WI38 (cell line): ENCODE results near the gene GALP.
"Not testable (repeated sequence)": the region's sequence is repeated elsewhere in the genome, so short reads cannot be mapped to it uniquely, and the experiment has no call there.

Experiments used
- H3K4me3 ChIP-seq: 2 replicates; pipeline ENCODE4 v1.5.1; 2011; ENCODE audit warnings: low read depth, mild to moderate bottlenecking, control low read depth, low read length
- TF ChIP-seq, protein P1 (sequence below): IDR thresholded peaks from 2 replicates; pipeline ENCODE4 v1.5.1; 2012; ENCODE audit warnings: low read depth, mild to moderate bottlenecking, control low read depth, low read length

GALP gene

GRCh38 chr19:56191711-56192110 is 15.9 kb downstream of the GALP start:
- TF ChIP-seq, protein P1, sequence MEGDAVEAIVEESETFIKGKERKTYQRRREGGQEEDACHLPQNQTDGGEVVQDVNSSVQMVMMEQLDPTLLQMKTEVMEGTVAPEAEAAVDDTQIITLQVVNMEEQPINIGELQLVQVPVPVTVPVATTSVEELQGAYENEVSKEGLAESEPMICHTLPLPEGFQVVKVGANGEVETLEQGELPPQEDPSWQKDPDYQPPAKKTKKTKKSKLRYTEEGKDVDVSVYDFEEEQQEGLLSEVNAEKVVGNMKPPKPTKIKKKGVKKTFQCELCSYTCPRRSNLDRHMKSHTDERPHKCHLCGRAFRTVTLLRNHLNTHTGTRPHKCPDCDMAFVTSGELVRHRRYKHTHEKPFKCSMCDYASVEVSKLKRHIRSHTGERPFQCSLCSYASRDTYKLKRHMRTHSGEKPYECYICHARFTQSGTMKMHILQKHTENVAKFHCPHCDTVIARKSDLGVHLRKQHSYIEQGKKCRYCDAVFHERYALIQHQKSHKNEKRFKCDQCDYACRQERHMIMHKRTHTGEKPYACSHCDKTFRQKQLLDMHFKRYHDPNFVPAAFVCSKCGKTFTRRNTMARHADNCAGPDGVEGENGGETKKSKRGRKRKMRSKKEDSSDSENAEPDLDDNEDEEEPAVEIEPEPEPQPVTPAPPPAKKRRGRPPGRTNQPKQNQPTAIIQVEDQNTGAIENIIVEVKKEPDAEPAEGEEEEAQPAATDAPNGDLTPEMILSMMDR = no peak

GRCh38 chr19:56193981-56194640 is 18.3 kb downstream of the GALP start:
- TF ChIP-seq, protein P1 = no peak
- H3K4me3 ChIP-seq = no peak overlapping the region

More at GRCh38 chr19:56191711-56192110, 15.9 kb downstream of the GALP start:
- no peak overlapping the region for H3K4me3 ChIP-seq

- not testable (repeated sequence) for H3K4me3 ChIP-seq
Observed at GRCh38 chr19:56197646-56198045, 21.8 kb downstream of the GALP start, which contains the start of gene ZSCAN5B. ZSCAN5B (minus strand) TSS chr19:56197783; CDS start chr19:56193052, 4,731 bp downstream.

- TF ChIP-seq, protein P1 = no peak
- H3K4me3 ChIP-seq = no peak overlapping the region
Observed at GRCh38 chr19:56199687-56200086, 23.9 kb downstream of the GALP start.

DNA sequence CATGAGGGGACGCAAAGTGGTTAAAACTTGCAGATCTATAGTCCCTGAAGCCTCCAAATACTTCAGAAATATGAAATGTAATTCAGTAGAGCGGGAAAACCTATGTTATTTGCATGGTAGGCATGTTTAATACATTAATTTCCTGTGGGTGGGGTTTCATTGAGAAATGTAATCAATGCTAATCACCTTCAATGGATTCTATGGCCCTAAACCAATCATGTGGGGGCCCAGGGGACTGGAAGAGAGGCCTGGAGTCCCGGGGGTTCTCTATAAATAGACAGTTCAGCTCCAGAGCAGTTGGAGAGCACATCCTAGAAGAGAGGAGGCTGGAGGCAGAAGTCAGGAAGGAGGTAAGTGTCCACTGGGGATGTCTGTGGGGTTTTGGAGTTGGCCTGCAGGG is 26.2 kb downstream of the GALP start, which contains the start of gene ZSCAN5C:
TSS of gene ZSCAN5C (plus strand) at position 301 of the 400 bp plus-strand sequence. CDS start 3,641 bp downstream, outside the sequence.
- no peak within 1 kb of the TSS for H3K4me3 ChIP-seq
- TF ChIP-seq, protein P1 = no peak

DNA sequence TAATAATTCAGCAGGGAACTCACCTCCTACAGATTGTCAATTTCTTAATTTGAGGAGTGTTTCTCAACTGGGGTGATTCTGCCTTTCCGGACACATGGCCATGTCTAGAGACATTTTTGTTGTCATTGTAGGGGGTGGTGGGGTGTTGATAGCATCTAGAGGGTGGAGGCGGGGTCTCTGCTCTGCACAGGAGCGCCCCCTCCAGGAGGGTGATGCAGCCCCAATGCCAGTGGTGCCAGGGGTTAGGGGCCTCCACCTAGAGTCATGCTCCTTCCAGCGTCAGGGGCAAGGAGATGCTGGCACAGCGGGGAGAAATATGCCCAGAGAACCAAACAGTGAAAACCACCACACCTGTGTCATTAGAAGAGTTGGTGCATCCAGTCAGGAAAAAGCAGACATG is 31.8 kb downstream of the GALP start:
- not testable (repeated sequence) for H3K4me3 ChIP-seq

- TF ChIP-seq, protein P1 = no peak
- no peak overlapping the region for H3K4me3 ChIP-seq
Observed at GRCh38 chr19:56209091-56209490, 33.3 kb downstream of the GALP start.

DNA sequence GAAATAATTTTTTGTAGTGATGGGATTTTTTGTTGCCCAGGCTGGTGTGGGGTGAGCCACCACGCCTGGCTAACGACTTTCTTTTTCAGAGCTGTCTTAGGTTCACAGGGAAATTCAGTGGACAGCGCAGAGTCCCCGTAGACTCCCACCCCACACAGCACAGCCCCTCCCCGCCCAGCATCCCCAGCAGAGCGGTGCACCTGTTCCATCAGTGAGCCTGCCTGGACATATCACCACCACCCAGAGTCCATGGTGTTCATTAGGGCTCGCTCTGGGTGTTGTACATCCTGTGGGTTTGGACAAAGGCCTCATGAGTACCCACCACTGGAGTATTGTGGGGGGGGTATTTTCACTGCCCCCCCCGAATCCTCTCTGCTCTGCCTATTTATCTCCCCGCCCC is 34.2 kb downstream of the GALP start:
- not testable (repeated sequence) for H3K4me3 ChIP-seq

GRCh38 chr19:56211718-56212117 is 35.9 kb downstream of the GALP start:
- TF ChIP-seq, protein P1 = no peak
- no peak overlapping the region for H3K4me3 ChIP-seq
